Activated T-cell treated with anti-CD3 and anti-CD28 coated beads for 1 hour (primary cell): ENCODE data around the gene PMEPA1.

Source experiments
- DNase-seq: peaks from one replicate; pipeline ENCODE4 v3.0.0-alpha.2; 2020; ENCODE audit warnings: low read depth

PMEPA1 gene

GRCh38 chr20:57709823-57710799 lies at the start of gene PMEPA1:
TSS of gene PMEPA1 (minus strand) at chr20:57710015. CDS start at chr20:57709582, 433 bp downstream.
- DNase-seq, result peak; percentile 91

- DNase-seq, result no peak
Observed at GRCh38 chr20:57757767-57758166, 48.0 kb upstream of the PMEPA1 start.

- no peak for DNase-seq
Observed at GRCh38 chr20:57756921-57757320, 47.1 kb upstream of the PMEPA1 start.

- no peak for DNase-seq
Observed at GRCh38 chr20:57756213-57756612, 46.4 kb upstream of the PMEPA1 start.

GRCh38 chr20:57755609-57756008 lies 45.8 kb upstream of the PMEPA1 start:
- no peak for DNase-seq

- no peak for DNase-seq
Observed at GRCh38 chr20:57754190-57754589, 44.4 kb upstream of the PMEPA1 start.

- no peak for DNase-seq
Observed at GRCh38 chr20:57753332-57754164, 43.7 kb upstream of the PMEPA1 start.

GRCh38 chr20:57751411-57751810 lies 41.6 kb upstream of the PMEPA1 start:
- no peak for DNase-seq

- DNase-seq, result no peak
Observed at GRCh38 chr20:57749869-57750268, 40.1 kb upstream of the PMEPA1 start.

GRCh38 chr20:57749131-57749690 lies 39.4 kb upstream of the PMEPA1 start:
- no peak for DNase-seq

- peak; percentile 31 for DNase-seq
Observed at GRCh38 chr20:57748601-57749130, 38.9 kb upstream of the PMEPA1 start.

GRCh38 chr20:57747861-57748481 lies 38.2 kb upstream of the PMEPA1 start:
- no peak for DNase-seq

- DNase-seq, result no peak
Observed at GRCh38 chr20:57746832-57747404, 37.1 kb upstream of the PMEPA1 start.

- DNase-seq, result no peak
Observed at GRCh38 chr20:57746201-57746600, 36.4 kb upstream of the PMEPA1 start.

GRCh38 chr20:57744206-57744605 lies 34.4 kb upstream of the PMEPA1 start:
- DNase-seq, result no peak

- no peak for DNase-seq
Observed at GRCh38 chr20:57743450-57744095, 33.8 kb upstream of the PMEPA1 start.

GRCh38 chr20:57742507-57743181 lies 32.8 kb upstream of the PMEPA1 start:
- no peak for DNase-seq

- DNase-seq, result no peak
Observed at GRCh38 chr20:57738484-57738883, 28.7 kb upstream of the PMEPA1 start.

- DNase-seq, result no peak
Observed at GRCh38 chr20:57738053-57738452, 28.2 kb upstream of the PMEPA1 start.

GRCh38 chr20:57737349-57737748 lies 27.5 kb upstream of the PMEPA1 start:
- DNase-seq, result no peak
